BJ (cell line): ENCODE measurements around the gene ATF6. TPM values are rescaled to one million over a fixed set of nuclear protein-coding genes. Genes with fewer than 3 reads are reported as not detected.

ENCODE experiments used
- CTCF ChIA-PET: fragments of 350-600 bp; formaldehyde crosslinking; extraction: SDS; loops from one replicate; lab custom pipeline; 2021; ENCODE audit warnings: antibody characterized with exemption, inconsistent platforms; lab: Yijun Ruan, JAX
- POLR2A ChIA-PET: fragments of 300-600 bp; sonication (Branson Sonifier 250); formaldehyde crosslinking; extraction: SDS; loops from one replicate; lab custom pipeline; 2021; ENCODE audit warnings: antibody characterized with exemption; lab: Charles Lee
- DNase-seq: peaks from one replicate; pipeline ENCODE4 v3.0.0-alpha.2; 2011; ENCODE audit warnings: low read depth
- H3K27me3 ChIP-seq: 2 replicates; pipeline ENCODE4 v1.6.0; 2011; ENCODE audit warnings: low read length; ENCODE audit not compliant: control insufficient read depth, insufficient read depth
- H3K36me3 ChIP-seq: 2 replicates; pipeline ENCODE4 v1.5.1; 2011; ENCODE audit warnings: low read length; ENCODE audit not compliant: control insufficient read depth, insufficient read depth
- H3K4me3 ChIP-seq: 2 replicates; pipeline ENCODE4 v1.5.1; 2011; ENCODE audit warnings: low read depth, mild to moderate bottlenecking, control low read depth, low read length
- polyA plus RNA-seq: library from polyadenylated mRNA; depleted of rRNA; stranded (reverse); fragments of >200 nt; gene quantifications from 2 replicates; pipeline ENCODE4 v1.2.3, GENCODE V29; 2011
- TF ChIP-seq, protein P1 (sequence below): IDR thresholded peaks from 2 replicates; pipeline ENCODE4 v1.5.1; 2011; ENCODE audit warnings: low read depth, mild to moderate bottlenecking, control low read depth, inconsistent platforms, low read length, moderate library complexity; ENCODE audit not compliant: insufficient read depth

The ATF6 gene
- polyA plus RNA-seq, 1 experiment, result 22.2 TPM

GRCh38 chr1:162003830-162004215 is 237.7 kb downstream of the ATF6 start:
- Histone ChIP-seq H3K36me3 (no peaks in the 10 kb centered on the region), H3K4me3 (peak overlapping the region; percentile 14; the same call in 1 of the 2 replicates), H3K27me3 (no peaks in the 10 kb centered on the region)
- ChIA-PET POLR2A (interaction anchor here (0.5 to 0.9 kb wide), 2 partner anchors 21 to 136 kb away, joined by 3 to 6 read pairs; no protein-coding TSS in a partner anchor), CTCF (interaction anchor here (1.4 to 2.2 kb wide), 3 partner anchors 33 to 211 kb away, joined by 3 to 8 read pairs (median 6); no protein-coding TSS in a partner anchor)
- TF ChIP-seq, protein P1, sequence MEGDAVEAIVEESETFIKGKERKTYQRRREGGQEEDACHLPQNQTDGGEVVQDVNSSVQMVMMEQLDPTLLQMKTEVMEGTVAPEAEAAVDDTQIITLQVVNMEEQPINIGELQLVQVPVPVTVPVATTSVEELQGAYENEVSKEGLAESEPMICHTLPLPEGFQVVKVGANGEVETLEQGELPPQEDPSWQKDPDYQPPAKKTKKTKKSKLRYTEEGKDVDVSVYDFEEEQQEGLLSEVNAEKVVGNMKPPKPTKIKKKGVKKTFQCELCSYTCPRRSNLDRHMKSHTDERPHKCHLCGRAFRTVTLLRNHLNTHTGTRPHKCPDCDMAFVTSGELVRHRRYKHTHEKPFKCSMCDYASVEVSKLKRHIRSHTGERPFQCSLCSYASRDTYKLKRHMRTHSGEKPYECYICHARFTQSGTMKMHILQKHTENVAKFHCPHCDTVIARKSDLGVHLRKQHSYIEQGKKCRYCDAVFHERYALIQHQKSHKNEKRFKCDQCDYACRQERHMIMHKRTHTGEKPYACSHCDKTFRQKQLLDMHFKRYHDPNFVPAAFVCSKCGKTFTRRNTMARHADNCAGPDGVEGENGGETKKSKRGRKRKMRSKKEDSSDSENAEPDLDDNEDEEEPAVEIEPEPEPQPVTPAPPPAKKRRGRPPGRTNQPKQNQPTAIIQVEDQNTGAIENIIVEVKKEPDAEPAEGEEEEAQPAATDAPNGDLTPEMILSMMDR, result no peak
- DNase-seq, result peak; percentile 86

DNA sequence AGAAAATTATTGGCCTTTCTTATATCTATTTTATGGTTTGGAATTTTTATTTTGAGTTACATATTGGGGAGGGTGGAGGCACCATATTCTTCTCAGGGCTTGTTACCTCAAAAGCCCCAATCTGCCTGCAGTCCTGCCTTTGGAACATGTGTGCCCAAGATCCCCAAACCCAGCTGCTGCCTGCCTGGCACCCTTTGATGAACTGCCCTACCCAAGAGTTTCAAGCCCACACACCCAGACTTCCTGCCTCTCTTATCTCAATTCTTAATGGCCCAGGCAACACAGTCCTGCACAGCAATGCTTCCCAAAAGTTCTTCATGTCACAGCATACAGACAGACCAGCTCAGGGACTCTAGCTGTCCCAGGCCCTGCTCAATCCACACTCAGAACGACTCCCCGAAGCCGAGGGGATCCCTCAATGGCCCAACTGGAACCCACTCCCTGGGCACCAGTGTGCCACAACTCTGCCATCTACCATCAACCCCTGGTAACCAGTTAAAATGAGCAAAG is 238.4 kb downstream of the ATF6 start:
- ChIA-PET POLR2A (interaction anchor here (0.9 kb wide), 1 partner anchor 20 kb away, joined by 6 read pairs; no protein-coding TSS in a partner anchor), CTCF (interaction anchor here (1.4 to 2.2 kb wide), 3 partner anchors 33 to 211 kb away, joined by 3 to 8 read pairs (median 6); no protein-coding TSS in a partner anchor)
- no peaks in the 10 kb centered on the region for H3K27me3 ChIP-seq
- no peak for DNase-seq
- H3K36me3 ChIP-seq, result no peaks in the 10 kb centered on the region
- no peak overlapping the region for H3K4me3 ChIP-seq
- TF ChIP-seq, protein P1, result no peak

DNA sequence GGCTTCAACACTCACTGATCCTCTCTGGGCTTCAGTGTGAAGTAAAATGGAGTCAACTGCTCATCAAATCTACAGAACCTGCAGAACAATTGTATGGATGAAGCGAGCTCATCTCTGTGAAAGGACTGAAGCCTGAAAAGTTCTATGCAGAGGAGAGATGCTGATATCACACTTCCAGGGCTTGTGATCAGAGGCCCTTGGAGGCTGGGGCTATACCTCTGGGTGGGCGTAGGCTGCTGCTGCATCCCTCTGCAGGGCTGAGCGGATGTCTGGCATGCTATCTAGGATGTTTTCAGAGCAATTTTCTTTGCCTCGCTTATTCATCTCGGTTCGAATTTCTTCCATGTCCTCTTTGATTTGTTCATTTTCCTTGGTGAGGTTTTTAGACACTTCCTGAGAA is 240.0 kb downstream of the ATF6 start:
- POLR2A ChIA-PET, result interaction anchor here (0.6 kb wide), 1 partner anchor 1838 kb away, joined by 4 read pairs; no protein-coding TSS in a partner anchor
- Histone ChIP-seq H3K27me3 (no peaks in the 10 kb centered on the region), H3K36me3 (no peaks in the 10 kb centered on the region), H3K4me3 (no peak overlapping the region)
- TF ChIP-seq, protein P1, result no peak
- DNase-seq, result no peak
- CTCF ChIA-PET, result no interaction called here

DNA sequence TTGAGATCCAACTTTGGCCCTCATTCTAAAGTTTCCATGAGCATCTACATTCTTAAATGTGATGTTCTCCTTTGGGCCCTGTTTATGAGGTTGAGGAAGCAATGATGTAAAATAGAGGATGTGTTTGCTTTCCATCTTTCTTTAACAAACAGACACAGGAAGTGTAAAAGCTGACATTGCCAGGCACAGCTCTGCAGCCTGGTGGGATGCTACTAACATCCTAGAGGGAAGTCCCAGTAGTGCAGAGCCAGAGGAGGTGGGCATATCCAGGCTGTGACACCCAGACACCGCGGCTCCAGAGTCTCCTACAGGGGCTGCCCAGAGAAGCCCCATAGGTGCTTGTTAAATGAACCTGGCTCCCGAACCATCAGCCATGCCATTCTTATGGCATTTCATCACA is 241.3 kb downstream of the ATF6 start:
- DNase-seq, result no peak
- TF ChIP-seq, protein P1, result no peak
- no peaks in the 10 kb centered on the region for H3K27me3 ChIP-seq
- ChIA-PET CTCF (no interaction called here), POLR2A (no interaction called here)
- H3K4me3 ChIP-seq, result no peak overlapping the region
- H3K36me3 ChIP-seq, result no peaks in the 10 kb centered on the region

- CTCF ChIA-PET, result interaction anchor here (0.7 kb wide), 1 partner anchor 10 kb away, joined by 4 read pairs; no protein-coding TSS in a partner anchor
- no peak overlapping the region for H3K4me3 ChIP-seq
- no peaks in the 10 kb centered on the region for H3K27me3 ChIP-seq
- TF ChIP-seq, protein P1, result no peak
- no peak for DNase-seq
- POLR2A ChIA-PET, result no interaction called here
- H3K36me3 ChIP-seq, result no peaks in the 10 kb centered on the region
Measured at GRCh38 chr1:162008799-162009198, 242.7 kb downstream of the ATF6 start.
